Left colon (tissue), 2 donors: ENCODE results near the gene SEL1L2. TPM values are rescaled to one million over a fixed set of nuclear protein-coding genes. Genes with fewer than 3 reads are reported as not detected.
A peak's percentile ranks its signal among the peaks of the same experiment; 100 is the strongest.
"Not testable (repeated sequence)": the region's sequence is repeated elsewhere in the genome, so short reads cannot be mapped to it uniquely, and the experiment has no call there.

Source experiments
- ATAC-seq: fragments of 200-7000 bp; cut with Tn5 transposase; one replicate; pipeline ENCODE4 v1.9.1; 2020; ENCODE audit warnings: mild to moderate bottlenecking, moderate library complexity
- DNase-seq, 2 donors: peaks; one replicate each; pipeline ENCODE4 v3.0.0-alpha.2; 2020
- intact Hi-C, 2 donors: fragments of 100-400 bp; cut with DNase I in 1 of 2; cut with micrococcal nuclease in 1 of 2; formaldehyde crosslinking; loops; one replicate each; pipeline versions ENCODE4 v1.11.2 to v1.14.0; 2022; cut with DNase I, micrococcal nuclease
- long read RNA-seq: library from polyadenylated mRNA; unstranded; transcript quantifications from one replicate; pipeline ENCODE4 v2.0.0, GENCODE V29; 2021
- total RNA-seq, 2 donors: library from RNA; stranded (reverse); fragmentation: NEBNext Ultra II Directional; extraction: Animal tissue kit (Norgen Biotek cat#: 25700); gene quantifications; one replicate each; pipeline ENCODE4 v1.2.1, GENCODE V29; 2021
- donor health status: DM: no; HTN: no; CAD: no.
- donor health status: DM: yes; HTN: yes; CAD: no.

The SEL1L2 gene, protein sequence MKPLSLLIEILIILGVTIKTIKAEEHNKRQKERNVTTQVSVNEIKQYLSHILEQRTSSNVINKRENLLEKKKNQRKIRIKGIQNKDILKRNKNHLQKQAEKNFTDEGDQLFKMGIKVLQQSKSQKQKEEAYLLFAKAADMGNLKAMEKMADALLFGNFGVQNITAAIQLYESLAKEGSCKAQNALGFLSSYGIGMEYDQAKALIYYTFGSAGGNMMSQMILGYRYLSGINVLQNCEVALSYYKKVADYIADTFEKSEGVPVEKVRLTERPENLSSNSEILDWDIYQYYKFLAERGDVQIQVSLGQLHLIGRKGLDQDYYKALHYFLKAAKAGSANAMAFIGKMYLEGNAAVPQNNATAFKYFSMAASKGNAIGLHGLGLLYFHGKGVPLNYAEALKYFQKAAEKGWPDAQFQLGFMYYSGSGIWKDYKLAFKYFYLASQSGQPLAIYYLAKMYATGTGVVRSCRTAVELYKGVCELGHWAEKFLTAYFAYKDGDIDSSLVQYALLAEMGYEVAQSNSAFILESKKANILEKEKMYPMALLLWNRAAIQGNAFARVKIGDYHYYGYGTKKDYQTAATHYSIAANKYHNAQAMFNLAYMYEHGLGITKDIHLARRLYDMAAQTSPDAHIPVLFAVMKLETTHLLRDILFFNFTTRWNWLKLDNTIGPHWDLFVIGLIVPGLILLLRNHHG
- not detected for total RNA-seq
- long read RNA-seq, result 0 reads

GRCh38 chr20:13990465-13990864, at the start of gene SEL1L2:
Gene SEL1L2 (minus strand): TSS chr20:13990614. CDS start chr20:13990534, 80 bp downstream.
- intact Hi-C loops, result no loop called here

GRCh38 chr20:14036567-14036966, 46.2 kb upstream of the SEL1L2 start:
- DNase-seq, result no peak
- ATAC-seq, result no peak
- intact Hi-C loops, result no loop called here

More at GRCh38 chr20:13990465-13990864, at the start of gene SEL1L2:
- ATAC-seq (no peak), DNase-seq (no peak)

GRCh38 chr20:14033310-14033709, 42.9 kb upstream of the SEL1L2 start:
- no peak for ATAC-seq
- DNase-seq, result no peak
- intact Hi-C loops, result no loop called here

GRCh38 chr20:14030991-14031390, 40.6 kb upstream of the SEL1L2 start:
- ATAC-seq, result no peak
- DNase-seq, result no peak
- intact Hi-C loops, result no loop called here

- no peak for DNase-seq
- no peak for ATAC-seq
- intact Hi-C loops, result no loop called here
Observed at GRCh38 chr20:14012671-14013070, 22.3 kb upstream of the SEL1L2 start.

GRCh38 chr20:14009208-14009607, 18.8 kb upstream of the SEL1L2 start:
- intact Hi-C loops, result no loop called here
- ATAC-seq, result no peak
- no peak for DNase-seq

DNA sequence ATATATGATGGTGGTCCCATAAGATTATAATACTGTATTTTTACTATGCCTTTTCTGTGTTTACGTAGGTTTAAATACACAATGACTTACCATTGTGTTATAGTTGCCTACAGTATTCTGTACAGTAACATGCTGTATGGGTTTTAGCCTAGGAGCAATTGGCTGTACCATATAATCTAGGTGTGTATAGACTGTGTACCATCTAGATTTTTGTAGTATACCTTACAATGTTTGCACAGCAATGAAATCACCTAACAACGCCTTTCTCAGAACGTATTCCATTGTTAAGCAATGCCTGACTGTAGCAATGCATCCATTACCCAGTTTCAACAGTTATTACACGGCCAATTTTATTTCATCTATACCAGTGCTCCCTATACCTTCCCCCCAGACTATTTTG, 15.6 kb upstream of the SEL1L2 start:
- intact Hi-C loops, result no loop called here
- no peak for DNase-seq
- peak; percentile 99 for ATAC-seq

GRCh38 chr20:14000917-14001316, 10.5 kb upstream of the SEL1L2 start:
- intact Hi-C loops, result no loop called here
- no peak for ATAC-seq

DNA sequence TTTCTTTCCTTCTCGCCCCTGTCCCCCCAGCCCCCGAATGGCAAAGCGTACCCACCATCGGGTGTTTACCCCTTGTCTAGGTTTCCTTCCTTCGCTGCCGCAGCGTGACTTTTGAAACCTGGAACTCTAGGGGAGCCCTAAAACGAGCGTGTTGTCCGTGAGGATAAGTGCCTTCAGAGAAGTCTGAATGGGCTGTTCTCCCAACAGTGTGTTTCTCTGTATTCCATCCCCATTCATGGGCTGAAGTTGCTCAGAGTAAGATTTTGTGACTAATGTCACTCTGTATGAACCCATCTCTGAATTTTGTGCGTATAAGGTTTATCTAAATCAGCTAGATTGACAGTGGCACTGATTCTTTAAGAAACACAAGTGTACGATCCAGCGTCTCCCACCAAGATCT, 5.9 kb upstream of the SEL1L2 start:
- ATAC-seq (no peak), DNase-seq (no peak)
- intact Hi-C loops, result no loop called here

More at GRCh38 chr20:14000917-14001316, 10.5 kb upstream of the SEL1L2 start:
- no peak for DNase-seq

DNA sequence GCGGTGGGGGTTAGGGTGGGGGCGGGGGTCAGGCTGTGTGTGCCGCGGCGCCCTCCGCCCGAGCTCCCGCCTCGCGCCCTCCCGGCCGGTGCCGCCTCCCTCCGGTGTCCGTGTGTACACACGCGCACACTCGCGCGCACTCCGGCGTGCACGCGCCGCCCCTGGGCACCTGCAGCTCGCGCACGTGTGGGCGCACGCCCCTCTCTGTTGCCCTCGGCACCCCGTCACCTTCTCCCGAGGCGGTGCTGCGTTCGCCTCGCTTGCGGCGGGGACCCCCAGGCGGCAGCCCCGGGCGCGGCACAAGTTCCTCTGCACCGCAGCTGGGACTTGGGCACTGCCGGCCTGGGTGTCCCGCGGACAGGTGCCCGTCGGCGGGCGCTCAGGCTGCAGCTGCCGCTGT, 5.4 kb upstream of the SEL1L2 start:
- peak; percentile 57 to 72 for DNase-seq
- peak; percentile 69 for ATAC-seq
- intact Hi-C loops, result no loop called here

DNA sequence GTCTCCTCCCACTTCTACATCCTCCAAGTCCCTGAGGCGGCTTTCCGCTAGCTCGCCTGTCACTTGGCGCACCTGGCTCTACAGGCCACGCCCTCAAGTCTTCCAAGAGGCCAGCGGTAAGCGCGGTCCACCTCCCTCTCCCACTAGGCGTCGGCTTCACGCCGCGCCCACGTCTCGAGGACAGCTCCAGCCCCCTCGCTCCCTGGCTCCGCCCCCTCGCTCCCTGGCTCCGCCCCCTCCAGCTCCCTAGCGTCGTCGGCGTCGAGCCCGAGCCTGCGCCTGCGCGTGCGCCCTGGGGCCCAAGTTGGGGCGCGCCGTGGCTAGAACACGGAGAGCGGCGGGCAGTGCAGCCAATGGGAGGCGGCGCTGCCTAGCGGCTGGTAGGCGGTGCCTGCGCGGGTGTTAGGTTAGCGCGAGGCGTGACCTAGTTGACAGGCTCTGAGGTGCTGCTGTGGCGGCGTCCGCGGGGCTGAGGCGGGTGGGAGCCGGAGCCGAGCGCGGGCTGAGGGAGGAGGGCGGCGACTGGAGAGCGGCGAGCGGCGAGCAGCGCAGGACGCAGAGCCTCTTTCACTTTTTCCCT, 4.8 kb upstream of the SEL1L2 start, which contains the start of gene MACROD2:
TSS of gene MACROD2 (plus strand) at position 431 of the 580 bp plus-strand sequence.
- DNase-seq, result peak; percentile 93 to 97
- intact Hi-C loops, result no loop called here
- ATAC-seq, result peak; percentile 92

DNA sequence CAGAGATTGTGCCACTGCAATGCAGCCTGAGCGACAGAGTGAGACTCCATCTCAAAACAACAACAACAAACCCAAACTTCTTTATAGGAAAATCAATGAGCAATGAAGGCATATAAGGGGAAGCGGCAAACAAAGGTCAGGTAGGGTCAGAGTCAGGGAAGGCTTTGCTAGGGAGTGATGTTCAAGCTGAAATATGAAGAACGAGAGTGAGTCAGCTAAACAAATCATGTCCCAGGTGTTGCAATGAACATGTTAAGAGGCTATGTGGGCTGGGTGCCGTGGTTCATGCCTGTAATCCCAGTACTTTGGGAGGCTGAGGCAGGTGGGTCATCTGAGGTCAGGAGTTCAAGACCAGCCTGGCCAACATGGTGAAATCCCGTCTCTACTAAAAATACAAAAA, 1.5 kb upstream of the SEL1L2 start:
- intact Hi-C loops, ATAC-seq: not testable (repeated sequence)

DNA sequence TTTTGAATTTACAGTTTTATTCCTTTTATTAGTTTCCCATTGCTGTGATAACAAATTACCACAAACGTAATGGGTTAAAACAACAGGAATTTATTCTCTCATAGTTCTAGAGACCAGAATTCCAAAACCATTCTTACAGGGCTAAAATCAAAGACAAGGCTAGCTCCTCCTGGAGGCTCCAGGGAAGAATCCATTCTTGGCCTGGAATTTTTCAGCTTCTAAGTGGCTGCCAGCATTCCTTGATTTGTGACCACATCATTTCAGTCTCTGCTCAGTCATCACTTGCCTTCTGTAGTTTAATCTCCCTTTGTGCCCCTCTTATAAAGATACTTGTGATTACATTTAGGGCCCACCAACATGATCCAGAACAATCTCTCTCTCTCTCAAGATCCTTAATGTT, 897 bp upstream of the SEL1L2 start:
- no peak for DNase-seq
- intact Hi-C loops, result no loop called here

More for the DNA sequence above, 1.5 kb upstream of the SEL1L2 start:
- DNase-seq, result not testable (repeated sequence)

DNA sequence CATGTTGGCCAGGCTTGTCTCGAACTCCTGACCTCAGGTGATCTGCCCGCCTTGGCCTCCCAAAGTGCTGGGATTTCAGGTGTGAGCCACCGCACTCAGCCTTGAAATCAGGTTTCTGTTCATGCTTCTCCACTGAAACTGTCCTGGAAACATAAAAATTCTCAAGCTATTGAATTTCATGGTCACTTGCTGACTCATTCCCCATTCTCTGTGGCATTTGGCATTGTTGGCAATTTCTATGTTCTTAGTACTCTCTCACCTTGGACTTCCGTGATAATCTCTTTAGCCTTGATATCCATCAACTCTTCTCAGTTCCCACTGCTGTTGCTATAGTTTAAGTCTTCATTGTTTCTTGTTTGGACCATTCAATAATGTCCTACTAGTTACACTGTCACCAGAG, 6.2 kb downstream of the SEL1L2 start:
- ATAC-seq, result no peak
- intact Hi-C loops, result no loop called here
- no peak for DNase-seq

More for the DNA sequence above, 897 bp upstream of the SEL1L2 start:
- no peak for ATAC-seq

DNA sequence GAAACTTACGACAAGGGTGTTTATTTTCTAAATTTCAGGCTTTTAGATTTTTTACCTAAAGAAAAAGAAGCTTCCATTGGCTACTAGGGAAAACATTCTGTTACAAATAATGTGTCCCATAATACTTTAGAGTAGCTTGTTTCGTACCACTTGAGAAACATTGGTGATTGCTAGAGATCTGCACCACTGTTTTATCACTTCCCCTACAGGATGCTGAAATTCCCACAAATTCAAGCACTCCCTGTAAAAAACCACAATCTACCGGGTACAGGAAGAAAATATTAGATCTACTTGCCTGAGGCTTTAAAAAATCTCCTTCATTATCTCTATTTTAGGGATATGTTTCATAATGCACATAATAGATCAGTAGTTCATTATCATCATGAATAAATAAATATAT, 29.9 kb downstream of the SEL1L2 start:
- no peak for DNase-seq
- intact Hi-C loops, result no loop called here
- no peak for ATAC-seq

GRCh38 chr20:13960119-13960518, 30.3 kb downstream of the SEL1L2 start:
- intact Hi-C loops, result no loop called here
- ATAC-seq, result no peak
- no peak for DNase-seq

DNA sequence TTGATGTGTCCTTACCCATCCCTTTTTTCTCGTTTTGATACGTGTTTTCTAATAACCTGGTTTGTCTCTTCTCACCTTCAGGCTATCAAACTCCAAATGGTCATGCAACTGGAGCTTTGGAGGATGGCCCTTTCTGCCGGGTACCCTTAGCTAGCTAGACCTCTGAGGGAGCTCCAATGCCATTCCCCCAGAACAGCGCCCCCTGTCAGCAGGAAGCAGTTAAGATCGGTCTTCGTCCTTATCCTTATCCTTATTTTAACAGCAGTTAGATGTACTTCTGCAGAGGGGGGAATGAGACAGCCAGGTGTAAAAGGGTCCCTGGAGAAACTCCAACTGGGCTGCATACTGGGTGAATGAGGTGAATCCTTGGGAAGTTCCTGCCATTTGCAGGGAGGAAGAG, 37.2 kb downstream of the SEL1L2 start:
- ATAC-seq, result no peak
- DNase-seq, result no peak
- intact Hi-C loops, result no loop called here

- ATAC-seq (no peak), DNase-seq (no peak)
- intact Hi-C loops, result no loop called here
Observed at GRCh38 chr20:13947719-13948118, 42.7 kb downstream of the SEL1L2 start.

GRCh38 chr20:13941031-13941430, 49.4 kb downstream of the SEL1L2 start:
- DNase-seq (no peak), ATAC-seq (no peak)
- intact Hi-C loops, result no loop called here
